Right cardiac atrium (tissue), 5 donors: ENCODE measurements around the gene DCXR. TPM values are rescaled to one million over a fixed set of nuclear protein-coding genes. Genes with fewer than 3 reads are reported as not detected.

Experiments used
- ATAC-seq, 2 donors: fragments of 200-7000 bp; cut with Tn5 transposase; one replicate each; pipeline versions ENCODE4 v1.8.0 to v1.9.1; 2020; ENCODE audit warnings: moderate library complexity in 2 of 2, mild to moderate bottlenecking in 1 of 2
- DNase-seq, 3 donors: peaks; one replicate each; pipeline ENCODE4 v3.0.0-alpha.2; 2020
- H3K27ac ChIP-seq: one replicate; pipeline ENCODE4 v1.5.1; 2013; ENCODE audit warnings: mild to moderate bottlenecking, low read length, control low read depth, moderate library complexity
- H3K27me3 ChIP-seq: one replicate; pipeline ENCODE4 v1.6.1; 2013; ENCODE audit not compliant: control insufficient read depth, insufficient read depth
- H3K4me1 ChIP-seq: one replicate; pipeline ENCODE4 v1.6.1; 2013; ENCODE audit warnings: low read length; ENCODE audit not compliant: control insufficient read depth, insufficient read depth
- H3K4me3 ChIP-seq: one replicate; pipeline ENCODE4 v1.5.1; 2013; ENCODE audit warnings: low read length, control low read depth
- H3K9me3 ChIP-seq: one replicate; pipeline ENCODE4 v1.6.1; 2013; ENCODE audit warnings: low read length; ENCODE audit not compliant: control insufficient read depth
- WGBS: extraction: QIAGEN DNeasy Blood & Tissue Kit; methylation state at CpG from one replicate; pipeline ENCODE4 v1.1.7; 2013; 5-methylcytosine and 5-hydroxymethylcytosine counted together
- intact Hi-C, 4 donors: fragments of 100-400 bp; cut with DNase I; formaldehyde crosslinking; loops; one replicate each; pipeline versions ENCODE4 v1.11.0 to v1.14.0; 2022 to 2023
- polyA plus RNA-seq: library from polyadenylated mRNA; stranded (reverse); fragments of 200-250 nt; gene quantifications from one replicate; pipeline ENCODE4 v1.2.3, GENCODE V29; 2013
- total RNA-seq, 4 donors: library from RNA; stranded (reverse); fragmentation: NEBNext Ultra II Directional; extraction: Animal tissue kit (Norgen Biotek cat#: 25700); gene quantifications; one replicate each; pipeline ENCODE4 v1.2.1, GENCODE V29; 2021
- donor health status: healthy with polysubstance abuse.
- donor health status: DM: no; HTN: yes; CAD: no.
- donor health status: DM: no; HTN: no; CAD: no.
- donor health status: DM: no; HTN: yes; CAD: no; lungs with severe emphysema.
- donor health status: DM: yes; HTN: yes; CAD: no.

The DCXR gene
- total and polyA plus RNA-seq, 5 donors: 127 to 196 (median 174) TPM

- ATAC-seq (no peak), DNase-seq (no peak)
- Histone ChIP-seq H3K27me3 (no peaks in the 10 kb centered on the region), H3K4me3 (no peak overlapping the region), H3K27ac (no peak overlapping the region), H3K4me1 (peaks cover 3% of the 10 kb centered on the region), H3K9me3 (no peaks in the 10 kb centered on the region)
- intact Hi-C loops: loop anchor here in 3 of 4 donors (1.0 to 5.0 kb wide), 3 partner anchors 58 to 63 kb away; partner anchors contain the start of gene NOTUM (in 1 of the 3)
- 77% methylated on average over 14 of the region's 14 CpGs for WGBS
Observed at GRCh38 chr17:82020572-82021106, 16.9 kb downstream of the DCXR start.

- no peak overlapping the region for H3K4me3 ChIP-seq
- peaks cover 3% of the 10 kb centered on the region for H3K4me1 ChIP-seq
- no peaks in the 10 kb centered on the region for H3K27me3 ChIP-seq
- 62% methylated on average over 34 of the region's 34 CpGs for WGBS
- H3K27ac ChIP-seq: no peak overlapping the region
- DNase-seq (peak in 2 of 3 donors; percentile 63 to 80), ATAC-seq (no peak)
- H3K9me3 ChIP-seq: no peaks in the 10 kb centered on the region
- intact Hi-C loops: loop anchor here in 3 of 4 donors (5.0 kb wide), 2 partner anchors 58 to 63 kb away; partner anchors contain the start of gene NOTUM (in 2 of the 3)
Observed at GRCh38 chr17:82019690-82020571, 17.6 kb downstream of the DCXR start.

GRCh38 chr17:82018989-82019689 is 18.4 kb downstream of the DCXR start:
- H3K4me3 ChIP-seq: no peak overlapping the region
- H3K27me3 ChIP-seq: no peaks in the 10 kb centered on the region
- no peak overlapping the region for H3K27ac ChIP-seq
- DNase-seq (no peak), ATAC-seq (no peak)
- WGBS: 86% methylated on average over 33 of the region's 33 CpGs
- intact Hi-C loops: loop anchor here in 1 of 4 donors (5.0 kb wide), 1 partner anchor 57 kb away; the partner anchor contains the start of gene NOTUM
- no peaks in the 10 kb centered on the region for H3K9me3 ChIP-seq
- H3K4me1 ChIP-seq: peaks cover 3% of the 10 kb centered on the region

GRCh38 chr17:82018152-82018988 is 19.1 kb downstream of the DCXR start:
- 75% methylated on average over 19 of the region's 19 CpGs for WGBS
- Histone ChIP-seq H3K9me3 (no peaks in the 10 kb centered on the region), H3K27ac (no peak overlapping the region), H3K4me3 (no peak overlapping the region), H3K27me3 (no peaks in the 10 kb centered on the region), H3K4me1 (peaks cover 5% of the 10 kb centered on the region)
- intact Hi-C loops: loop anchor here in 1 of 4 donors (5.0 kb wide), 1 partner anchor 56 kb away; the partner anchor contains the start of gene NOTUM
- DNase-seq (no peak), ATAC-seq (no peak)

- WGBS: 83% methylated on average over 13 of the region's 13 CpGs
- DNase-seq: no peak
- Histone ChIP-seq H3K27ac (no peak overlapping the region), H3K9me3 (no peaks in the 10 kb centered on the region), H3K4me3 (no peak overlapping the region), H3K27me3 (no peaks in the 10 kb centered on the region), H3K4me1 (peaks cover 5% of the 10 kb centered on the region)
- ATAC-seq: no peak
- intact Hi-C loops: loop anchor here in 1 of 4 donors (5.0 kb wide), 1 partner anchor 55 kb away; the partner anchor contains the start of gene NOTUM
Observed at GRCh38 chr17:82017612-82018151, 19.8 kb downstream of the DCXR start.

- Histone ChIP-seq H3K9me3 (no peaks in the 10 kb centered on the region), H3K27me3 (no peaks in the 10 kb centered on the region), H3K4me3 (no peak overlapping the region), H3K4me1 (peaks cover 3% of the 10 kb centered on the region), H3K27ac (no peak overlapping the region)
- 84% methylated on average over 24 of the region's 24 CpGs for WGBS
- DNase-seq (no peak), ATAC-seq (no peak)
- intact Hi-C loops: loop anchor here in 1 of 4 donors (5.0 kb wide), 1 partner anchor 55 kb away; the partner anchor contains the start of gene NOTUM
Observed at GRCh38 chr17:82016875-82017459, 20.5 kb downstream of the DCXR start.

GRCh38 chr17:82016061-82016874 is 21.2 kb downstream of the DCXR start:
- ATAC-seq (no peak), DNase-seq (no peak)
- peaks cover 2% of the 10 kb centered on the region for H3K4me1 ChIP-seq
- H3K4me3 ChIP-seq: no peak overlapping the region
- WGBS: 90% methylated on average over 28 of the region's 28 CpGs
- no peaks in the 10 kb centered on the region for H3K9me3 ChIP-seq
- H3K27me3 ChIP-seq: no peaks in the 10 kb centered on the region
- intact Hi-C loops: loop anchor here in 1 of 4 donors (5.0 kb wide), 1 partner anchor 54 kb away; the partner anchor contains the start of gene NOTUM
- no peak overlapping the region for H3K27ac ChIP-seq

GRCh38 chr17:82015311-82015971 is 22.1 kb downstream of the DCXR start:
- intact Hi-C loops: loop anchor here in 1 of 4 donors (5.0 kb wide), 1 partner anchor 53 kb away; the partner anchor contains the start of gene NOTUM
- 84% methylated on average over 24 of the region's 24 CpGs for whole genome bisulfite sequencing
- H3K27ac ChIP-seq: no peak overlapping the region
- no peak overlapping the region for H3K4me3 ChIP-seq
- no peak for DNase-seq
- H3K9me3 ChIP-seq: no peaks in the 10 kb centered on the region
- no peak for ATAC-seq
- H3K27me3 ChIP-seq: no peaks in the 10 kb centered on the region
- peaks cover 2% of the 10 kb centered on the region for H3K4me1 ChIP-seq

GRCh38 chr17:82014971-82015310 is 22.6 kb downstream of the DCXR start:
- ATAC-seq (no peak), DNase-seq (no peak)
- H3K27ac ChIP-seq: no peak overlapping the region
- no peak overlapping the region for H3K4me3 ChIP-seq
- intact Hi-C loops: loop anchor here in 1 of 4 donors (5.0 kb wide), 1 partner anchor 53 kb away; the partner anchor contains the start of gene NOTUM
- no peaks in the 10 kb centered on the region for H3K9me3 ChIP-seq
- no peaks in the 10 kb centered on the region for H3K27me3 ChIP-seq
- H3K4me1 ChIP-seq: peaks cover 2% of the 10 kb centered on the region
- WGBS: 88% methylated on average over 13 of the region's 13 CpGs
